OCI-LY7 (cell line): ENCODE results near the gene TRPC6. TPM values are rescaled to one million over a fixed set of nuclear protein-coding genes. Genes with fewer than 3 reads are reported as not detected.

Experiments used
- Bru-seq: library from RNA; stranded (reverse); fragments of 400-500 nt; gene quantifications from one replicate; lab custom pipeline; 2021; lab: Mats Ljungman, UMichigan
- BruChase-seq, 2 experiments: library from RNA; stranded (reverse); fragments of 400-500 nt; gene quantifications; one replicate each; lab custom pipeline; 2021; lab: Mats Ljungman, UMichigan
- BruUV-seq: library from RNA; stranded (reverse); fragments of 400-500 nt; replicated peaks from 2 replicates; lab custom pipeline; 2021; lab: Mats Ljungman, UMichigan
- CTCF ChIA-PET: fragments of 300-600 bp; sonication (Branson Sonifier 250); formaldehyde crosslinking; loops from one replicate; lab custom pipeline; 2022; ENCODE audit warnings: antibody characterized with exemption; ENCODE audit not compliant: unreplicated experiment; lab: Charles Lee
- POLR2A ChIA-PET: fragments of 300-600 bp; sonication (Branson Sonifier 250); formaldehyde crosslinking; loops from one replicate; lab custom pipeline; 2022; ENCODE audit warnings: antibody characterized with exemption; lab: Charles Lee
- DNase-seq: peaks from one replicate; pipeline ENCODE4 v3.0.0-alpha.2; 2015; ENCODE audit warnings: low spot score
- H2AFZ ChIP-seq: fragments of 200-600 bp; sonication (generic), shearing (Covaris generic); 2 replicates; pipeline ENCODE4 v1.6.1; 2014; ENCODE audit warnings: mild to moderate bottlenecking, antibody characterized with exemption, low read length, moderate library complexity
- H3K27ac ChIP-seq: fragments of 200-600 bp; sonication (generic); 2 replicates; pipeline ENCODE4 v1.5.1; 2014; ENCODE audit warnings: mixed run types, low read depth, mild to moderate bottlenecking, moderate library complexity, low read length, inconsistent platforms; ENCODE audit not compliant: poor library complexity, severe bottlenecking
- H3K36me3 ChIP-seq: fragments of 200-600 bp; sonication (generic); 2 replicates; pipeline ENCODE4 v1.6.1; 2014; ENCODE audit warnings: mild to moderate bottlenecking, antibody characterized with exemption, low read length, moderate library complexity, mixed read lengths; ENCODE audit not compliant: insufficient read depth
- H3K4me1 ChIP-seq: fragments of 200-600 bp; sonication (generic); 2 replicates; pipeline ENCODE4 v1.5.1; 2014; ENCODE audit warnings: mild to moderate bottlenecking, low read length; ENCODE audit not compliant: insufficient read depth, poor library complexity, severe bottlenecking
- H3K4me2 ChIP-seq: fragments of 200-600 bp; sonication (generic); 2 replicates; pipeline ENCODE4 v1.6.1; 2014; ENCODE audit warnings: mild to moderate bottlenecking, low read length
- H3K4me3 ChIP-seq: fragments of 200-600 bp; sonication (generic); 2 replicates; pipeline ENCODE4 v1.5.1; 2014; ENCODE audit warnings: mild to moderate bottlenecking, low read depth, low read length; ENCODE audit not compliant: poor library complexity, severe bottlenecking
- H3K79me2 ChIP-seq: fragments of 200-600 bp; sonication (generic); 2 replicates; pipeline ENCODE4 v1.6.1; 2016; ENCODE audit warnings: low read depth, mild to moderate bottlenecking, low read length, moderate library complexity, mixed read lengths; ENCODE audit not compliant: insufficient read depth
- H3K9me2 ChIP-seq: fragments of 200-600 bp; sonication (generic); 2 replicates; pipeline ENCODE4 v1.6.1; 2016; ENCODE audit warnings: mild to moderate bottlenecking, low read length, mixed read lengths; ENCODE audit not compliant: insufficient read depth
- H3K9me3 ChIP-seq: fragments of 200-600 bp; sonication (generic); 2 replicates; pipeline ENCODE4 v1.6.1; 2014; ENCODE audit warnings: mild to moderate bottlenecking, mixed run types, low read length, mixed read lengths
- H4K20me1 ChIP-seq: fragments of 200-600 bp; sonication (generic); 2 replicates; pipeline ENCODE4 v1.6.1; 2014; ENCODE audit warnings: mild to moderate bottlenecking, antibody characterized with exemption, low read length, moderate library complexity, mixed read lengths; ENCODE audit not compliant: insufficient read depth
- CTCF ChIP-seq: fragments of 200-600 bp; sonication (generic); conservative IDR thresholded peaks from 2 replicates; pipeline ENCODE4 v1.5.1; 2014; ENCODE audit warnings: mild to moderate bottlenecking, antibody characterized with exemption, low read length, moderate library complexity, mixed read lengths
- EZH2phosphoT487 ChIP-seq: fragments of 200-600 bp; sonication (generic); IDR thresholded peaks from 2 replicates; pipeline ENCODE4 v1.6.1; 2018; ENCODE audit warnings: low read depth, borderline replicate concordance, mild to moderate bottlenecking, mixed run types, antibody characterized with exemption, low read length, moderate library complexity, mixed read lengths
- intact Hi-C: fragments of 100-400 bp; cut with micrococcal nuclease; formaldehyde crosslinking; loops from one replicate; pipeline ENCODE4 v1.10.0; 2022; ENCODE audit not compliant: unreplicated experiment
- long read RNA-seq: library from polyadenylated mRNA; stranded (forward); transcript quantifications from one replicate; pipeline ENCODE4 v2.0.0, GENCODE V29; 2022
- total RNA-seq, 2 experiments: library from RNA; depleted of rRNA in 1 of 2; stranded (reverse); fragments of >200 nt in 1 of 2; shearing (Covaris generic) in 1 of 2; gene quantifications; 2 replicates each; pipeline ENCODE4 v1.2.3, GENCODE V29; 2014 to 2022

TRPC6 gene
- 0.13 TPM in 1 of 2 replicates, not detected in the other for total RNA-seq (2014; rRNA removed; shearing (Covaris generic))
- total RNA-seq (2022): 0.15 TPM in 1 of 2 replicates, not detected in the other
- percentile 20 among the genes with signal in this experiment for Bru-seq, nascent RNA
- BruChase-seq, experiment 1, labeled RNA remaining after a 6-hour chase: percentile 12 among the genes with signal in this experiment
- percentile 13 among the genes with signal in this experiment for BruChase-seq, experiment 2, labeled RNA remaining after a 2-hour chase
- long read RNA-seq: 0 reads

GRCh38 chr11:101583251-101584128, at the start of gene TRPC6:
TRPC6 (minus strand) TSS chr11:101584007; CDS start chr11:101583503, 504 bp downstream.
- no peak for TF ChIP-seq EZH2phosphoT487
- TF ChIP-seq CTCF: no peak
- no peak for DNase-seq
- H3K9me2 ChIP-seq: no peaks in the 10 kb centered on the region; the same call in 1 of the 2 replicates
- peak within 1 kb of the TSS; percentile 12 for H3K4me3 ChIP-seq
- no peaks in the 10 kb centered on the region for H4K20me1 ChIP-seq
- peak within 1 kb of the TSS; percentile 31 for H3K27ac ChIP-seq
- peak within 1 kb of the TSS; percentile 46 for H3K4me2 ChIP-seq
- peaks cover 22% of the 10 kb centered on the region for H3K4me1 ChIP-seq
- no peaks in the 10 kb centered on the region for H3K36me3 ChIP-seq
- H2AFZ ChIP-seq: peak within 1 kb of the TSS; percentile 39
- peaks cover 12% of the 10 kb centered on the region; the same call in 1 of the 2 replicates for H3K9me3 ChIP-seq
- BruUV-seq: no TSS peak
- no peaks in the 10 kb centered on the region for H3K79me2 ChIP-seq
- ChIA-PET POLR2A (interaction anchor here (0.8 to 1.5 kb wide), 2 partner anchors 10 to 24 kb away, joined by 3 to 4 read pairs; no protein-coding TSS in a partner anchor), CTCF (no interaction called here)
- intact Hi-C loops: no loop called here

GRCh38 chr11:101620026-101620425, 36.2 kb upstream of the TRPC6 start:
- no peak overlapping the region for H3K4me2 ChIP-seq
- CTCF ChIA-PET: interaction anchor here (0.9 to 1.0 kb wide), 2 partner anchors 162 to 163 kb away, joined by 3 to 5 read pairs; no protein-coding TSS in a partner anchor
- TF ChIP-seq CTCF (peak; percentile 81), EZH2phosphoT487 (no peak)

More at GRCh38 chr11:101620026-101620425, 36.2 kb upstream of the TRPC6 start:
- DNase-seq: peak; percentile 60
- H3K4me1 ChIP-seq: no peaks in the 10 kb centered on the region
- H4K20me1 ChIP-seq: no peaks in the 10 kb centered on the region
- peak overlapping the region; percentile 47; the same call in 1 of the 2 replicates for H2AFZ ChIP-seq
- no peaks in the 10 kb centered on the region for H3K9me2 ChIP-seq
- POLR2A ChIA-PET: interaction anchor here (0.6 to 1.4 kb wide), 6 partner anchors 11 to 1340 kb away, joined by 3 to 7 read pairs (median 3); no protein-coding TSS in a partner anchor
- H3K79me2 ChIP-seq: no peaks in the 10 kb centered on the region
- no peaks in the 10 kb centered on the region for H3K9me3 ChIP-seq
- BruUV-seq: no TSS peak
- H3K27ac ChIP-seq: no peak overlapping the region
- H3K36me3 ChIP-seq: no peaks in the 10 kb centered on the region
- intact Hi-C loops: loop anchor here (2.0 kb wide), 1 partner anchor 161 kb away; no protein-coding TSS in a partner anchor
- no peak overlapping the region for H3K4me3 ChIP-seq
